Frontal cortex (tissue), 4 donors: ENCODE data around the gene RTN4. TPM values are rescaled to one million over a fixed set of nuclear protein-coding genes. Genes with fewer than 3 reads are reported as not detected.

Source experiments
- DNase-seq, 2 donors: peaks; one replicate each; pipeline ENCODE4 v3.0.0; 2012; ENCODE audit warnings: low spot score in 2 of 2
- FAIRE-seq: peaks from 2 replicates; lab custom pipeline; 2012; peaks lifted over from hg19 to GRCh38; lab: Jason Lieb, UNC
- small RNA-seq: library from RNA; depleted of rRNA; stranded (forward); fragments of <200 nt; gene quantifications from one replicate; pipeline ENCODE3, GENCODE V24; 2014
- total RNA-seq: library from RNA; depleted of rRNA; stranded (reverse); fragments of >200 nt; gene quantifications from one replicate; pipeline ENCODE4 v1.2.3, GENCODE V29; 2014
- donor health status: control.
- donor health status: control.
- donor health status: control.

RTN4 gene
- total RNA-seq, 1 donor from 2014 or later = 726 TPM

DNA sequence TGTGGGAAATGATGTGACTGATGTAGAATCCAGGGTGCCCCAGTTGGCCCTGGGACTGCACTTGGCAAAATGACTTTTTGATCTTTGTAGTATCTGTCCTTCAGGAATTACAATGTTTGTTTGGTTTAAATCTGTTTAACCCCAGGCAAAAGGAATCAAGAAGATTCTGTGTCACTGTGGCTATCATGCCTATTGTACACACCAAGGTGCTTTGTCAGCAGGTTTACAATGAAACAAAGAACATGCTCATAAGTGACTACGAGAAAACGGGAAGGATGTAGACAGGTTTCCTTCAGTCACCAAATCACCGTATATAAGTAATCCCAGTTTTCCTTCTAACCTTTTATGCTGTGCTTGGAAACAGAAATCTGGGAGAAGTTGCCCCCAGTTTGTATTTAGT is 109.5 kb downstream of the RTN4 start:
- no peak for DNase-seq
- no peak for FAIRE-seq

DNA sequence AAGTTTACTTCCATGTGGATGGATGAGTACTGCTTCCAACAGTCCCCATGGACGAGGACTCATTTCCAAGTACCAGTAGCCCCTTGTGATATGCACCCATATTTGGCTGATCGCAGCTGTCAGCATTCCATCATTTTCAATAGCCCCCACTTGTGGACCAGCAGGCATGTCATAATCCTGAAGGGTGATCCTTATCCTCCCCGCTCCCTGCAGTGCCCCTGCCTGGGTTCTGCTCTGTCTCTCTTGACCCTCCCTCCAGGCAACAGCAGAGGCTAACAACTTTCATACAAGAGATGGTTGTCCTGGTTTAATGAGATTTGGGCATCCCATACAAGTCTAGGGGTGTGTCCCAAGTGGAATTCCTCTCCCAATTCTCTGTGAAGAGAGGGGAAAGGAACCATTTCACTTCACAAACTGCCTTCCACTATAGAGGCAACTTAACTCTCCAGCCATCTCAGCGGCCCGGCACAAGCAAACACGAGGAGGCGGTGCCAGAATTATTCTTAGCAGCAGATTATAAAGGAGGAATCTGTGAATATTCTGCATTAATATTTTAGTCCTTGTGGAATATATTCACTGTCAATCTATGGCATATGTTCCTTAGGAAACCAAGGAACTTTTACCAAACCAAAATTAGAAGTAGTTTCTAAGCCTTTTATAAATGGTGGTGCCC is 110.7 kb downstream of the RTN4 start:
- DNase-seq = no peak
- FAIRE-seq = no peak

DNA sequence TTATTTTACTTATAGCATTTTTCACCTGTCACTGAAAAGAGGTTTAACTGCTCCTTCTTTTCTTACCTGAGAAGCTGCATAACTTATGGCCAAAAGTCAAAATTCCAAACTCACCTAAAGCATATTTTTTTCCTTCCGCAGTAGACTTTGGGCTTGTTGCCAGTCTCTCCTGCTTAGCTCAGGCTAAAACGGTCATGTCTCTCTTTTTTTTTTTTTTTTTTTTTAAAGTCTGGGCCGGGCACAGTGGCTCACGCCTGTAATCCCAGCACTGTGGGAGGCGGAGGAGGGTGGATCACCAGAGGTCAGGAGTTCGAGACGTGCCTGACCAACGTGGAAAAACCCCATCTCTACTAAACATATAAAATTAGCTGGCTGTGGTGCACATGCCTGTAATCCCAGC is 113.5 kb downstream of the RTN4 start:
- FAIRE-seq = no peak
- DNase-seq = no peak

DNA sequence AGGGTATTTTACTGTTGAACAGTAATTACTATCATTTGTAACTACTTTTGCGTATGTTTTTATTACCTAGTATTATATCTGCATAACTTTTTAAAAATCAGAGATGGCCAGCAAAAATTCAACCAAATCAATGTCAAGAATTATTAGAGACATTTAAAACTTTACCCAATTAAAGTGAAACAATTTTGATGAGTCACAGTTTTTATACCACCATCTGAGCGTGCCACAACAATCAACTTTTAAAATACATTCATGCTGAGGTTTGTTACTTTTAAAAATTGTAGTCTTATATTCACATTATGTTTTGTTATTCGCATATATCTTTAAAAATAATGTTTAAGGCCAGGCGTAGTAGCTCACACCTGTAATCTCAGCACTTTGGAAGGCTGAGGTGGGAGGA is 114.9 kb downstream of the RTN4 start:
- no peak for DNase-seq

DNA sequence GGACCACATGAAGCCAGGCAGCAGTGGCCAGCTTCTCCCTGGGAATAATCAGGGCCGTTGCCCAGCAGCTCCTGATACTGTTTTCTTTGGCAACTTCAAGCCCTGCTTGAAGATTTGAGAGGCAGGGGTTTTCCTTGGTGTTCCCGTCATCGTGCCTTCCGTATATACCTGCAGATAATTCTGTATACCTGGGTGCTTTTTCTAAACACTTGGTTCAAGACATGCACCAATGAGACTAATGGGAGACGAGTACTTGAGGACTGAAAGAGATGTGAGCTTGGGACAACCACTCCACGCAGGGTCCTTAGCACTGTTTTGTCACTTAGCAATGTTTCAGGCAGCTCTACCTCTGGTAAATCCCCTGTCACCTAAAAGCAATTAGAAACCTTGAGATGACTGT is 118.8 kb downstream of the RTN4 start:
- no peak for DNase-seq
- no peak for FAIRE-seq

More for the DNA sequence above, 114.9 kb downstream of the RTN4 start:
- FAIRE-seq = no peak

DNA sequence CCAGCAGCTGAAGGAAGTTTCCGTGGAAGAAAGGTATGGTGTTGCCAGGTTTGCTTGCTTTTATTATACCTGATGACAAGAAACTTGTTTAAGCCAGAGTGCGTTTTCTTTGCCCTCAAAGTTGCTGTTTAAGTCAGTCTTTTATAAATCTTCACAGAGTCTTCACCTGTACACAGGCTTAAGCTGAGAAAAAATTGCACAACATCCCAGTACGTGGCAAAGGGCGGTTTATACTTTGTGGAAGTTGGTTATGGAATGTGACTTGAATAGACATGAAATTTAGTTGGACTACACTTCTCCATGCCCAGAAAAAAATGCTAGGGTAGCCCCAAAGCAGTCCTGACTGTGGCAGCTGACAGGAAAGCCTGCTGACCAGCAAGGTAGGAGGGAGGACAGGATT is 121.5 kb downstream of the RTN4 start:
- no peak for DNase-seq
- FAIRE-seq = no peak

DNA sequence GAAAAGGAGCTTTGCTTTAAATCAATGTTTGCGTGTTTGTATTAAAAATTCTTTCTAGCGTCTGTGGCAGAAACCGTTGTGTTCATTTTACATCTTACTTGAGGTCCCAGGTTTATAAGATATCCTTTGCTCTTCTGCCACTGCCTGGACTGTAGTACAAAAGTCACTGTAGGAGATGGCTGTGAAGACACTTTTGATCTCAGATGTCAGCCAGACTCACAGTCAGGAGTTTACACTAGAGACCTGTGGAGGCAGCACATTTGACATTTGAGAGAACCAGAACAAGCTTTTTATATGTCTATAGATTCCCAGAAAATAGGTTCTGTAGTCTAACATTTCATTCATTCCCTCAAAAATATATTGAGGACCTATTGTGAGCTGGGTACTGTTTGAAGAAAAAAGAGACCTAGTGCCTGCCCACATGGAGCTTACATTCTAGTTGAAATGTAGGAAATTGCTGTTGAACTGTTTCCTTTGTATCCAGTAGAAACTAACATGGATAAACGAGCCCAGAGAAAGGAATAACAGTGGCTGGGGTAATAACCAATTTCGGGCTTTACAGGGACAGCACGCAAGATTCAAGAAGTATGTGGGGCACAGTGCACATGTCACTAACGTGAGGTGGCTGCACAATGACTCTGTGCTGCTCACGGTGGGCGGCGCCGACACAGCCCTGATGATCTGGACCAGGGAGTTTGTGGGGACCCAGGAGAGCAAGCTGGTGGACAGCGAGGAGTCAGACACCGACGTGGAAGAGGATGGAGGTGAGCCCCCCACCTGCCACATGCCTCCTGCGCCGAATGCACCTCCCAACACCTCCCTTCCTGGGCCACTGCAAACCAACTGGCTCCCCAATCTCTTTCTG is 122.3 kb downstream of the RTN4 start:
- FAIRE-seq (no peak), DNase-seq (no peak)

DNA sequence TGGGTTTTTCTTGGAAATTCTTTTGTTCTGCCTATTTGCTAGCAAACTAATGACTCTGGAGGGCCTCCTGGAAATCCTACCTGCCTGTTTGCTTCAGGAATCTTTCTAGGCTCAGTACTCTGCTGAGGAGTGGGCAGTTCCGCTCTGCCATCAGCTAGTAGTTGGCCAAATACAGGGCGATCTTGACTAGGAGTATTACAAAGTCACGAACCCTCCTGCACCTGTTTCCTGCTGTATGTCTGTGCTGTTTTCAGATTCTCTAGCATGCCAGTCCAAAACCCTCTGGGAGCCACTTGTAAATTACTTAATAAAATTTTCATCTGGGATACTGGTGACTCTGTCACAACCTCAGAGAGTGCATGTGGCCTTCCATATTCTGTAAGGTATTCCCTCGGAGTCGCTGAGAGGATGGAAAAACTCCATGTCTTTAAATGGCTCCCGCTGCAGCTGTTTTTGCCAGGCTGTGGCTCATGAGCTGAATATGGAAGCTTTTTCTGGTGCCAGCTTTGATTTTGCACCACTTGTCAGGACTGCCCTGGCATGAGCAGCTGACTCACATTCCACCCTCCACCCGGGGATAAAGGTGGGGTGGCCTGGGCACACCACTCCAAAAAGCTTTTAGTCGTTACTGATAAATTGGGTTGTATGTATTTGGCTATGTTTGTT is 123.0 kb downstream of the RTN4 start:
- FAIRE-seq (no peak), DNase-seq (no peak)

DNA sequence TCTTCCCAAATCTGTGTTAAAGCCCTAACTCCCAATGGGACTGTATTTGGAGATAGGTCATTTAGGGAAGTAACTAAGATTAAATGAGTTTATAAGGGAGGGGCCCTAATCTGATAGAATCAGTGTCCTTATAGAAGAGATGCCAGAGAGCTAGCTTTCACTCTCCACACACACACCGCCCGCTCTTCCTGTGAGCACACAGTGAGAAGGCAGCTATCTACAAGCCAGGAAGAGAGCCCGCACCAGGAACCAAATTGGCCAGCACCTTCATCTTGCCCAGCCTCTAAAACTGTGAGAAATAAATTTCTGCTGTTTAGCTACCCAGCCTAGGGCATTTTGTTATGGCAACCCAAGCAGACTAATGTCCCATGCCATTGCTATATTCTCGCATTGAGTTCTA is 125.2 kb downstream of the RTN4 start:
- no peak for FAIRE-seq
- no peak for DNase-seq

DNA sequence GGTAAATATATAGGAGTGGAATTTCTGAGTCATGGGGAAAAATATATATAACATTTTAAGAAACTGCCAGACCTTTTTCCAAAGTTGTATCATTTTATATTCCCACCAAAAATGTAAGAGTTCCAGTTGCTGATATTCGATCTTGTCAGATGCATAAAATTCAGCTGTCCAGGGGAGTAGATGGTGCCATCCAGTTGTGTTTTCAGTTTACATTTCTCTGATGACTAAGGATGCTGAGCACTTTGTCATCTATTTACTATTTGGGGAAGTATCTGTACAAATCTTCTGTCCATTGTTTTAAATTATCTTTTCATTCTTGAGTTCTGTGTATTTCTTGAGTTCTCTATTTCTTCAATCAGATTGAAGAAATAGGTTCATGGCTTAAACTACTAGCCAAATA is 126.1 kb downstream of the RTN4 start:
- no peak for FAIRE-seq

More for the DNA sequence above, 126.1 kb downstream of the RTN4 start:
- no peak for DNase-seq

Small RNAs within 50 kb of the gene (small RNA-seq; reads per million reads assigned to genes)
- gene RNU6-433P = not detected

Other genes starting within 250 kb of the RTN4 start
- gene CLHC1, start 181.8 kb upstream of the RTN4 start, total RNA-seq = 48.1 TPM
- 726 TPM for gene RPS27A, start 182.2 kb upstream of the RTN4 start, total RNA-seq
- gene MTIF2, start 218.8 kb upstream of the RTN4 start, total RNA-seq = 29.8 TPM